Fibroblast of skin of left quadriceps (primary cell): ENCODE measurements around the gene CYP4Z1.
"Not testable (repeated sequence)": the region's sequence is repeated elsewhere in the genome, so short reads cannot be mapped to it uniquely, and the experiment has no call there.

ENCODE experiments used
- DNase-seq, 2 experiments: peaks; one replicate each; pipeline ENCODE4 v3.0.0-alpha.2; 2013; ENCODE audit warnings: low read depth in 2 of 2

The CYP4Z1 gene

GRCh38 chr1:47128221-47128620 lies 61.2 kb downstream of the CYP4Z1 start:
- no peak for DNase-seq

GRCh38 chr1:47128854-47129253 lies 61.8 kb downstream of the CYP4Z1 start:
- not testable (repeated sequence) for DNase-seq

DNA sequence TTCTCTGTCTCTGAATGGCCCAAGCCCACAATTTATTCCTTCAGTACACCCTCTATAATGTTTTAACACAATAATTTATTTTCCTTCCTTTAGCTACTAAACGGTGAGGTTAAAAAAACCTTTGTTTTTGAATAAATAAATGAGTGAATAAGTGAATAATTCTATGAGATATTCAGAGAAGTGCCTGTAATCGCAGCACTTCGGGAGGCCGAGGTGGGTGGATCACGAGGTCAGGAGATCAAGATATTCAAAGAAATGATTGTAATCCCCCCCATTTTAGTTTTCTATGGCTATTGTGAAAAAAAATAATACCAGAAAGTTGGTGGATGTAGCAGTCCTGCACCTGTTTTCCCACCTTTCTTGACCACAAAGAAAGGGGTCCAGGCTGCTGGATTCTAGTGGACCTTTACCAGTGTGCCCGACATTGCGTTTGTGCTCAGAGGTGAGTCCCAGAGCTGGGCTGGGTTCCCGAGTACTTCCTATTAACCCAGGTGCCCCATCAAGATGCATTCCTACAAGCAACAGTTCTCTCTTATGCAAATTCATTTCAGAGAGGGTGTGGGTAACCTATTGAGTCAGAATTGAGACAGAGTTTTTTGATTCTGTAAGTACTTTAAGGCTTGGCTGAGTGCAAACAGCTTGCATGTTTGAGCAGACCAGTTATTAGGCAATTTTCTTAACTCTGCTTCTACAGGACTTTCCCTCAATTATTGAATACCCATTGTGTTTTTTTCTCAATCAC lies 62.6 kb downstream of the CYP4Z1 start:
- DNase-seq: not testable (repeated sequence)

DNA sequence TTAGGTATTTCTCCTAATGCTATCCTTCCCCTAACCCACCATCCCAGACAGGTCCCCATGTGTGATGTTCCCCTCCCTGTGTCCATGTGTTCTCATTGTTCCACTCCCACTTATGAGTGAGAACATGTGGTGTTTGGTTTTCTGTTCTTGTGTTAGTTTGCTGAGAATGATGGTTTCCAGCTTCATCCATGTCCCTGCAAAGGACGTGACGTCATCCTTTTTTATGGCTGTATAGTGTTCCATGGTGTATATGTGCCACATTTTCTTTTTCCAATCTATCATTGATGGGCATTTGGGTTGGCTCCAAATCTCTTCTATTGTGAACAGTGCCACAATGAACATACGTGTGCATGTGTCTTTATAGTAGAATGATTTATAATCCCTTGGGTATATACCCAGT lies 65.6 kb downstream of the CYP4Z1 start:
- DNase-seq: not testable (repeated sequence)

- no peak for DNase-seq
Measured at GRCh38 chr1:47137198-47137597, 70.2 kb downstream of the CYP4Z1 start, which contains the start of gene CYP4A22. CYP4A22 (plus strand) TSS chr1:47137441; CDS start chr1:47137486, 45 bp downstream.

GRCh38 chr1:47137925-47138615 lies 71.0 kb downstream of the CYP4Z1 start:
- no peak for DNase-seq

DNA sequence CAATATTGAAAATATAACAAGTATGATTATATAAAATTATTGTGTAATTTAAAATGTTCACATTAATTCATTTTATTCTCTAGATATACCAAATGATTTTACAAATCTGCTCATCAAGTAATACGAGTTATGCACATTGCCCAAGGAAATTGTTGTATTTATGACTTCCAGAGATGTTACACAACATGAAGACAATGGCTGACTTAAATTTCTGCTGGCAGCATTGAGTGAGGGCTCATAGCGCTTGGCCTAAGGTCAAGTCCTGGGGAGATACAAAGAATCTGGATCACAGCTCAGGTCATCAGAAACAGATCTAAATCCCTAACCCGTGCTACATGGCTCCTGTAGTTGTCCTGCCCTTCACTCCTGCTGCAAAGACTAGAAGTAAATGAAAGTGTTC lies 73.3 kb downstream of the CYP4Z1 start:
- not testable (repeated sequence) for DNase-seq

DNA sequence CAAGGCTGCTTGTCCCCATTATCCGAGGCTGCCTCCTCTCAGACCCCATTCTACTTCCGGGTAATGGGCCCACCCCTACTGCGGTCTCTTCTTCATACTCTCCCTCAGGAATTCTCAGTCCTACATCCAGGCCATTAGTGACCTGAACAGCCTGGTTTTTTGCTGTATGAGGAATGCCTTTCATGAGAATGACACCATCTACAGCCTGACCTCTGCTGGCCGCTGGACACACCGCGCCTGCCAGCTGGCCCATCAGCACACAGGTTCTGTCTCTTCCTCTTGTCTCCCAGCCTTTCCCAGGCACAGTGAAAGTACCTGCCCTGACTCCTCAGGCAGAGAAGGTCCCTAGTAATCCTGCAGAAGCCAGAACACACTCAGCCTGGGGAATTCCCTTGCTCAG lies 76.6 kb downstream of the CYP4Z1 start:
- not testable (repeated sequence) for DNase-seq

GRCh38 chr1:47146495-47146894 lies 79.5 kb downstream of the CYP4Z1 start:
- not testable (repeated sequence) for DNase-seq

DNA sequence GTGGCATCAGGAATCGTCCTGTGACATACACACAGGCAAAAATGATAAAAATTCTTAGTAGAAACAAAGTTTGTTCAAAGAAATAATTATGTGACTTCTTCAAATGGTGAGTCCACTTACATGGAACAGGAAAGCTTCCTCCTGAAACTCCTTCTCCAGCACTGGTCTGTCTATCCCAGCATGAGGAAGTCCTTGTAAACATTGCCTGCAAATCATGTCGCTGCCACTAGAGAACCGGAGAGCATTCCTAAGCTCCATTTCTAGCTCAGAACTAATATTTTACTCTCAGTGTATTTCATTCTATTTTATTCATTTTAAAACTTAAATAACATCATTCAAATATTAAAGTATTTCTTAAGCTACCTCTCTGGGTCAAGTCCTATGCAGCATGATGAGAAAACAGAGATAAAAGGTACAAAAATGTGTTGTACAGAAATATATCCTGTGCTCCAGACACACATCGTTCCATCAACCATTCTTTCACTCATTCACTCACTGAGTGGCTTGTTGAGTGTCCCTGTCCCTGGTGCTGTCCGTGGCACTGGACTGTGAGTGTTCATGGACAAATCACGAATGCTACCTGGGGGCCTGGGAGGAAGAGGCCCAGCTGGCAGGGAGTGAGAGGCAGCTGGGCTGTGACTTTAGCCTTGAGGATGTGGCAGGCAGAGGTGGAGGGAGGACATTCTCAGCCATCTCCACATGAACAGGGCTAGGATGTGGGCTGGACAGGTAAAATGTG lies 80.2 kb downstream of the CYP4Z1 start:
- DNase-seq: no peak

GRCh38 chr1:47149162-47149561 lies 82.1 kb downstream of the CYP4Z1 start:
- DNase-seq: not testable (repeated sequence)

GRCh38 chr1:47156457-47156856 lies 89.4 kb downstream of the CYP4Z1 start:
- not testable (repeated sequence) for DNase-seq

- DNase-seq: not testable (repeated sequence)
Measured at GRCh38 chr1:47157957-47158356, 90.9 kb downstream of the CYP4Z1 start.

DNA sequence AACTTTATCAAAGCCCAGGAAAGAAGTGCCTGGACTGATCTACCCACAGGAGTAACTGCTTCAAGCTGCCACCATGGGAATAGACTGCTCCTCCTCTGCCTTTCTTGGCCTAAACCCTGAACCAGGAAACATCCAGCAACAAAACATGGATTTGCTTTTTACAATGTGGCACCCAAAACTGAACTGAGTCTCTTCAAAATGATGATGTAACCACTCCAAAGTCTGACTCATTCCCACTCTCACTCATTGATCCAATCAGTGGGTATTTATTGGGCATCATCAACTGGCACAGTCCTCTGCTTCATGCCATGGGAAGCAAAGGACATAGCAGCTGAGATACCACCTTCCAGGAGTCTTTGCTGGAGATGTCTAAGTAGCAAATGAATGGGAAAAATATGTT lies 93.7 kb downstream of the CYP4Z1 start:
- no peak for DNase-seq

DNA sequence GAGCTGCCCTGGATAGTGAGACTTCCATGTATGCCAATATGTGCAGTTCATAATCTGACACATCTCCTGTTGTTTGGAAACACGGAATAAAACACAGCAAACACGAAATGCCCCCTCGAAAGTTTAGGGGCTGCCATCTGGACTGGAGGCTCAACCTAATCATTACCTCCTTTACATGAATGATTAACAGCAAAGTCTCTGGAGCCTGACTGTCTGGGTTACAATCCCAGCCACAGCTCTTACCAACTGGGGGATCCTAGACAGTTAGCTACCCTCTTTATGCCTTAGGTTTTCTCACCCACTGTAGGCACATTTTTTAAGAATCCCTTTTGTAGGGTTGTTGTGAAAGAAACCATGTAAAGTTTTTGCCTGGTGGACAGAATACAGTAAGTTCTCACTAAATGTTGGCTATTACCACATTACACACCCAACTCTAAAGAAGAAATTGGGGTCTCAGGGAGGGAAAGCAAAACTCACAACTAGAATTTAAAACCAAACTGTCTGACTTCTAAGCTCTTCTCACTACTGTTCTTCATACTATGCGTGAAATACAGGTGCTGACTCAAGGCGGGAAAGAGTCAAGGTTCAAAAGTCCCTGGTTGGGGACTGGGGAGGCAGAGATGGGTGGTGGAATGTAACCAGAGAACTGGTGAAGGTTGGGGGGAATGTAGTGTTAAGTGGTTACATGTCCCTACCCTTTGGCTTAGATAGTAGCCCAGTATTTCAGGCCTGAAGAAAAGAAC lies 94.4 kb downstream of the CYP4Z1 start:
- no peak for DNase-seq

- no peak for DNase-seq
Measured at GRCh38 chr1:47164552-47164951, 97.5 kb downstream of the CYP4Z1 start.
